Karpas-422 (cell line): ENCODE data around the gene PROC. TPM values are rescaled to one million over a fixed set of nuclear protein-coding genes. Genes with fewer than 3 reads are reported as not detected.
"Not testable (repeated sequence)": the region's sequence is repeated elsewhere in the genome, so short reads cannot be mapped to it uniquely, and the experiment has no call there.

Source experiments
- DNase-seq: peaks from one replicate; pipeline ENCODE4 v3.0.0-alpha.2; 2015
- H2AFZ ChIP-seq: fragments of 200-600 bp; sonication (generic); 2 replicates; pipeline ENCODE4 v1.6.1; 2014; ENCODE audit warnings: antibody characterized with exemption, low read length, mixed read lengths
- H3K27ac ChIP-seq: fragments of 200-600 bp; sonication (generic); 2 replicates; pipeline ENCODE4 v1.5.1; 2014; ENCODE audit warnings: mild to moderate bottlenecking, low read length, moderate library complexity
- H3K27me3 ChIP-seq: fragments of 200-600 bp; sonication (generic); 2 replicates; pipeline ENCODE4 v1.6.1; 2014; ENCODE audit warnings: low read length, mixed read lengths
- H3K36me3 ChIP-seq: fragments of 200-600 bp; sonication (generic); 2 replicates; pipeline ENCODE4 v1.6.1; 2014; ENCODE audit warnings: low read length, mixed read lengths; ENCODE audit not compliant: insufficient read depth
- H3K4me1 ChIP-seq: fragments of 200-600 bp; sonication (generic); 2 replicates; pipeline ENCODE4 v1.6.1; 2014; ENCODE audit warnings: mild to moderate bottlenecking, low read length, mixed read lengths
- H3K4me2 ChIP-seq: fragments of 200-600 bp; sonication (generic); 2 replicates; pipeline ENCODE4 v1.6.1; 2014; ENCODE audit warnings: low read length, low read depth, mild to moderate bottlenecking; ENCODE audit not compliant: poor library complexity, severe bottlenecking
- H3K4me3 ChIP-seq: fragments of 200-600 bp; sonication (generic); 2 replicates; pipeline ENCODE4 v1.5.1; 2014; ENCODE audit warnings: mild to moderate bottlenecking, antibody characterized with exemption, low read length, mixed read lengths
- H3K79me2 ChIP-seq: fragments of 200-600 bp; sonication (generic); 2 replicates; pipeline ENCODE4 v1.6.1; 2014; ENCODE audit warnings: mild to moderate bottlenecking, low read length, mixed read lengths
- H3K9ac ChIP-seq: fragments of 200-600 bp; sonication (generic); 2 replicates; pipeline ENCODE4 v1.6.0; 2014; ENCODE audit warnings: low read length
- H3K9me2 ChIP-seq: fragments of 200-600 bp; sonication (generic), shearing (Covaris generic); replicated peaks from 2 replicates; pipeline ENCODE4 v1.6.0; 2014; ENCODE audit warnings: mild to moderate bottlenecking, low read length, moderate library complexity; ENCODE audit not compliant: insufficient read depth
- H3K9me3 ChIP-seq: fragments of 300-700, 200-600 bp; sonication (generic); 2 replicates; pipeline ENCODE4 v1.6.1; 2014; ENCODE audit warnings: low read length, mixed read lengths
- H4K20me1 ChIP-seq: fragments of 200-600 bp; sonication (generic); 2 replicates; pipeline ENCODE4 v1.6.1; 2014; ENCODE audit warnings: mild to moderate bottlenecking, antibody characterized with exemption, low read length, low read depth; ENCODE audit not compliant: insufficient read depth
- total RNA-seq: library from RNA; depleted of rRNA; stranded (reverse); fragments of >200 nt; shearing (Covaris generic); gene quantifications from 2 replicates; pipeline ENCODE4 v1.2.3, GENCODE V29; 2014; ENCODE audit warnings: low replicate concordance

The PROC gene
- total RNA-seq, 1 experiment from 2014 or later, result not detected

- Histone ChIP-seq H3K9me3 (no peaks in the 10 kb centered on the region), H3K4me2 (no peak overlapping the region), H3K79me2 (no peaks in the 10 kb centered on the region), H3K4me1 (no peaks in the 10 kb centered on the region), H3K27ac (no peak overlapping the region), H3K9me2 (no peaks in the 10 kb centered on the region), H2AFZ (no peak overlapping the region), H3K27me3 (no peaks in the 10 kb centered on the region), H3K4me3 (no peak overlapping the region), H3K9ac (no peak overlapping the region), H4K20me1 (no peaks in the 10 kb centered on the region), H3K36me3 (no peaks in the 10 kb centered on the region)
- no peak for DNase-seq
Observed at GRCh38 chr2:127451981-127452380, 33.8 kb downstream of the PROC start.

DNA sequence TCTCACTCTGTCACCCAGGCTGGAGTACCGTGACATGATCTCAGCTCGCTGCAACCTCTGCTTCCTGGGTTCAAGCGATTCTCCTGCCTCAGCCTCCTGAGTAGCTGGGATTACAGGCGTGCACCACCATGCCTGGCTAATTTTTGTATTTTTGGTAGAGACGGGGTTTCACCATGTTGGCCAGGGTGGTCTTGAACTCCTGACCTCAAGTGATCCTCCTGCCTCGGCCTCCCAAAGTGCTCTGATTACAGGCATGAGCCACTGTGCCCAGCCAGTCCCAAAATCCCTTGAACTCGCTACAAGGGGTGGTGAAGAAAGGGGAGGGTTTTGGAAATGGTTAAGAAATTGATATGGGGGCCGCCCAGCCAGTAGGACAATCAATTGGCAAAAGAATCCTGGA, 34.2 kb downstream of the PROC start:
- H3K27me3 ChIP-seq, H4K20me1 ChIP-seq, H3K9me3 ChIP-seq, H3K4me1 ChIP-seq, DNase-seq, H3K4me2 ChIP-seq, H2AFZ ChIP-seq, H3K36me3 ChIP-seq, H3K4me3 ChIP-seq, H3K9me2 ChIP-seq, H3K9ac ChIP-seq, H3K79me2 ChIP-seq, H3K27ac ChIP-seq: not testable (repeated sequence)

- no peak overlapping the region for H3K9ac ChIP-seq
Observed at GRCh38 chr2:127453013-127453391, 34.8 kb downstream of the PROC start.

GRCh38 chr2:127453392-127454171, 35.4 kb downstream of the PROC start:
- no peaks in the 10 kb centered on the region for H3K79me2 ChIP-seq
- no peak overlapping the region for H2AFZ ChIP-seq
- H3K27ac ChIP-seq, result no peak overlapping the region
- H3K9me2 ChIP-seq, result no peaks in the 10 kb centered on the region
- H3K4me1 ChIP-seq, result no peaks in the 10 kb centered on the region
- H3K9ac ChIP-seq, result no peak overlapping the region
- no peaks in the 10 kb centered on the region for H4K20me1 ChIP-seq
- no peak overlapping the region for H3K4me3 ChIP-seq
- no peak overlapping the region for H3K4me2 ChIP-seq
- H3K36me3 ChIP-seq, result no peaks in the 10 kb centered on the region
- H3K9me3 ChIP-seq, result no peaks in the 10 kb centered on the region
- H3K27me3 ChIP-seq, result no peaks in the 10 kb centered on the region
- peak; percentile 55 for DNase-seq

More at GRCh38 chr2:127453013-127453391, 34.8 kb downstream of the PROC start:
- DNase-seq, result no peak
- Histone ChIP-seq H3K9me2 (no peaks in the 10 kb centered on the region), H3K79me2 (no peaks in the 10 kb centered on the region), H4K20me1 (no peaks in the 10 kb centered on the region), H3K9me3 (no peaks in the 10 kb centered on the region), H3K4me3 (no peak overlapping the region), H3K27me3 (no peaks in the 10 kb centered on the region), H2AFZ (no peak overlapping the region), H3K36me3 (no peaks in the 10 kb centered on the region), H3K27ac (no peak overlapping the region), H3K4me1 (no peaks in the 10 kb centered on the region), H3K4me2 (no peak overlapping the region)

DNA sequence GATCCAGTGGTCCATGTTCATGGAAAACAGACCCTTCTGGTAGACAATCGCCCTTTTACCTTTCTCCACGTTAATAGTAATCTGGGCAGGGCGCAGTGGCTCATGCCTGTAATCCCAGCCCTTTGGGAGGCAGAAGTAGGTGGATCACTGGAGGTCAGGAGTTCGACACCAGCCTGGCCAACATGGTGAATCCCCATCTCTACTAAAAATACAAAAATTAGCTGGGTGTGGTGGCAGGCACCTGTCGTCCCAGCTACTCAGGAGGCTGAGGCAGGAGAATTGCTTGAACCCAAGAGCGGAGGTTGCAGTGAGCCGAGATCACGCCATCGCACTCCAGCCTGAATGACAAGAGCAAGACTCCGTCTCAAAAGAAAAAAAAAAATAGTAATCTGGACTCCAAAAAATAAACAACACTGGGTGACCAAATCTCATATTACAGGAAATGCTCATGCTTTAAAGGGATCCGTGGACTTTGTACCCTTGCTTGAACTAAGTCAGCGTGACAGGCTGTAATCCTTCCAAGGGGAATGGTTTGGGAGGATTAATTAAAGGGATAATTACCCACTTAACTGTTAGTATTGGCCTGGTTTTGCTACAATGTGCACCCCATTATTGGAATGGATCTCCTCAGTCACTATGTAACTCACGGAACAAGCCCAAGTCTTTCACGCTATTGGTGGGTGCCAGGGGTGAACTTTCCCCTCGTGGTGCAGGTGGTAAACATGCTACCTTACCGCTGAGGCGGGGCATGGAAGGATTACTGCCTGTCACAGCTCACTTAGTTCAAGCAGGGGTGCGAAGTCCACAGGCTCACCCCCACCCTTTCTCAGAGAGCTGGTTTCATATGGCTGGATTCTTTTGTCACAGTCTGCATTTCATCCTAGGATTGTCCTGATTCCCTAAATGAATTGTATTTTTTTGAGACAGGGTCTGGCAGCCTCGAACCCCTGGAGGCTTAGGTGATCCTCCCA, 36.7 kb downstream of the PROC start:
- Histone ChIP-seq H3K9me2 (no peaks in the 10 kb centered on the region), H3K4me3 (no peak overlapping the region), H3K79me2 (no peaks in the 10 kb centered on the region), H3K9me3 (no peaks in the 10 kb centered on the region), H3K27me3 (no peaks in the 10 kb centered on the region), H3K36me3 (no peaks in the 10 kb centered on the region), H2AFZ (no peak overlapping the region), H4K20me1 (no peaks in the 10 kb centered on the region), H3K4me2 (no peak overlapping the region), H3K4me1 (no peaks in the 10 kb centered on the region), H3K27ac (no peak overlapping the region), H3K9ac (no peak overlapping the region)
- no peak for DNase-seq

DNA sequence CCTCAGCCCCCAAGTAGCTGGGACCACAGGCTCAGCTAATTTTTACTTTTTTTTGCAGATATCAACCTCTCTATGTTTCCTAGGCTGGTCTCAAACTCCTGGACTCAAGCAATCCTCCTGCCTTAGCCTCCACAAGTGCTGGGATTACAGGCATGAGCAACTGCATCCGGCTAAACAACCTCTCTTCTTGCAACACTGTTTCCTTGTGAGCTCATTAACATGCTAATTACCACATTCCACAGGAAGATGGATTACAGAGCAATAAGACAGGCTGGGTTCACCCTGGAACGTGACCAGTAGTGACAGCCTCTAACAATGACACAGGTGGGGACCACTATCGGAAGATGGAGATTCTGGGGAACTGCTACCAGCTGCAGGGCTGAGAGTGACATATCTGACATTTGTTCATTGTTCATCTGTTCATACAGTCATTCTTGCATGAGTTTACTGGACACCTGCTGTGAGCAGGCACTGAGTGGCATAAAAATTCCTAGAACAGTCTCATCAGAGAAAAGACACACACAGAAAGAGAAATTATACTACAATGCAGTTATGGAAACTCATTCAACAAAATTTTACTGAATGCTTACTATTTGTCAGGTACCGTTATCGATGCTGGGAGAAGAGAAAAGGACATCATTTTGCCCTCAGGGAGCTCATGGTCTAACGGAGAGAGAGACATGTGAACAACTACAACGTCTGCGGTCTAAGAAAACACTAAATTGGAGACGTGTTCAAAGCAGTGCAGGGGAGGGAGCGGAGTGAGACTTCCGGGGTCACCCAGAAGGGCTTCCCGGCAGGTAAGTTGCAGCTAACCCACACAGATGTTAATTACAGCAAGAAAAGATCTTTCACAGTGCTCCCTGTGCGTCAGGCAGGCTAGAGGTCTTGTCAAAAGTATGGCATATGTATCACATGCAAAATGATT, 37.6 kb downstream of the PROC start:
- Histone ChIP-seq H3K4me1 (no peaks in the 10 kb centered on the region), H3K79me2 (no peaks in the 10 kb centered on the region), H3K9ac (no peak overlapping the region), H3K4me2 (no peak overlapping the region), H3K27ac (no peak overlapping the region), H4K20me1 (no peaks in the 10 kb centered on the region), H3K36me3 (no peaks in the 10 kb centered on the region), H3K4me3 (no peak overlapping the region), H3K9me2 (no peaks in the 10 kb centered on the region), H2AFZ (no peak overlapping the region), H3K27me3 (no peaks in the 10 kb centered on the region), H3K9me3 (no peaks in the 10 kb centered on the region)
- DNase-seq, result no peak

GRCh38 chr2:127456960-127457359, 38.7 kb downstream of the PROC start:
- H3K4me2 ChIP-seq, result no peak overlapping the region
- H3K79me2 ChIP-seq, result no peaks in the 10 kb centered on the region
- DNase-seq, result no peak
- no peaks in the 10 kb centered on the region for H3K36me3 ChIP-seq
- H3K4me1 ChIP-seq, result no peaks in the 10 kb centered on the region
- H3K9ac ChIP-seq, result no peak overlapping the region
- H2AFZ ChIP-seq, result no peak overlapping the region
- H3K27me3 ChIP-seq, result no peaks in the 10 kb centered on the region
- H3K9me3 ChIP-seq, result no peaks in the 10 kb centered on the region
- H3K4me3 ChIP-seq, result no peak overlapping the region
- no peaks in the 10 kb centered on the region for H4K20me1 ChIP-seq
- H3K9me2 ChIP-seq, result no peaks in the 10 kb centered on the region
- H3K27ac ChIP-seq, result no peak overlapping the region
